GM10266 (cell line): ENCODE results near the gene STX7.

Experiments
- DNase-seq: peaks from one replicate; pipeline ENCODE4 v3.0.0; 2012; ENCODE audit errors: extremely low spot score
- TF ChIP-seq, protein P1 (sequence below): IDR thresholded peaks from 2 replicates; pipeline ENCODE4 v1.5.1; 2012; ENCODE audit warnings: mild to moderate bottlenecking, low read depth; ENCODE audit not compliant: control insufficient read depth, insufficient read depth; ENCODE audit errors: missing control alignments

STX7 gene

DNA sequence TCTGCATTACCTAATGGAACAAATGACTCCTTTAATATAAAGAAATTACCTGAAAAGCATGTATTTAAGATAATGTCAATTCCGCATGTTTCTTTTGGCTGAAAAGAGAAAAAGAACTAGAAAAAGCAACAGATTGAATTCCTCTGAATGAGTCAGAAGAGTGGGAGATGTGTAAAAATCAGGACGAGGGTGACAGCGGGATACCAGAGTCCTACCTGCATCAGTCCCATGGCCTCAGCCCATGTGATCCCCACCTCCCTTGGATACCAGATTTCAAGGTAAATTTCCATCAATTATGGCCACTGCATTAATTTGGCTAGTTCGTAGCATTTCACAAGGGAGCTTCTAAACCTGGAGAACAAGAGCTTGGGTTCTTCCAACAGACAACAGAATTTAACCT lies 101.6 kb downstream of the STX7 start:
- TF ChIP-seq, protein P1, sequence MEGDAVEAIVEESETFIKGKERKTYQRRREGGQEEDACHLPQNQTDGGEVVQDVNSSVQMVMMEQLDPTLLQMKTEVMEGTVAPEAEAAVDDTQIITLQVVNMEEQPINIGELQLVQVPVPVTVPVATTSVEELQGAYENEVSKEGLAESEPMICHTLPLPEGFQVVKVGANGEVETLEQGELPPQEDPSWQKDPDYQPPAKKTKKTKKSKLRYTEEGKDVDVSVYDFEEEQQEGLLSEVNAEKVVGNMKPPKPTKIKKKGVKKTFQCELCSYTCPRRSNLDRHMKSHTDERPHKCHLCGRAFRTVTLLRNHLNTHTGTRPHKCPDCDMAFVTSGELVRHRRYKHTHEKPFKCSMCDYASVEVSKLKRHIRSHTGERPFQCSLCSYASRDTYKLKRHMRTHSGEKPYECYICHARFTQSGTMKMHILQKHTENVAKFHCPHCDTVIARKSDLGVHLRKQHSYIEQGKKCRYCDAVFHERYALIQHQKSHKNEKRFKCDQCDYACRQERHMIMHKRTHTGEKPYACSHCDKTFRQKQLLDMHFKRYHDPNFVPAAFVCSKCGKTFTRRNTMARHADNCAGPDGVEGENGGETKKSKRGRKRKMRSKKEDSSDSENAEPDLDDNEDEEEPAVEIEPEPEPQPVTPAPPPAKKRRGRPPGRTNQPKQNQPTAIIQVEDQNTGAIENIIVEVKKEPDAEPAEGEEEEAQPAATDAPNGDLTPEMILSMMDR: no peak
- no peak for DNase-seq

- no peak for DNase-seq
- TF ChIP-seq, protein P1: no peak
Measured at GRCh38 chr6:132410830-132411229, 102.1 kb downstream of the STX7 start.

DNA sequence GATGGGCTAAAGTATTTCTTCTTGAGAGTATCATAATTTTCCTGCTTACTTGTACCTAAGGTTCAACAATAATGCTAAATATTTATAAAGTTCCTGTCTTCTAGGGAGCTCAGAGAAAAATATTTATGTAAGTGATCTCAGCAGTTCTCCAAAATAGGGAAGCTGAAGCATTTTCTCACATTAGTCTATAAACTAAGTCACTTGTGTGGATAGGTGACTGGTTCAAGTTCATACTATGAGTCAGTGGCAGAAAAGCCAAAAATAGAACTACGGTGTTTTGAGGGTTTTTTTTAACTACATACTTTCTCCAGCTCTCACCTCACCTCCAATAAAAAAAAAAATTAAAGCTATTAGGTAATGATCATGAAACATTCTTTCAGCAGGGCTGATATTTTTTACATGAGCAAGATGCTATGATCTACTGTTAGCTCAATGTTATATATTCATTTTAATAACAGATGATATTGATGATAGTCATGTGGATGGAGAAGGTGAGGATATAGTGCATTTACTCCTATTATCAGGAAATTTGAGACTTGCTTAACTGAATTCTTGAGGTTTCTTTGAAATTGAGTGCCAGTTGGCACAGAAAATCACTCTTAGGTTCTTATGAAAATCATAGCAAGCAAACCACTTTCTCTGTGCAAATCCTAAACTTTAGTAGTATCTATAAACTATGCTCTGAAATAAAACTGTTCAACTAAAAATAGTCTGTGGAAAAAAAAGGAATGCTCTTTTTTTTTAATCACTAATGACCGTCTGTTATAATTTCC lies 107.6 kb downstream of the STX7 start:
- TF ChIP-seq, protein P1: no peak
- peak; percentile 57 for DNase-seq

DNA sequence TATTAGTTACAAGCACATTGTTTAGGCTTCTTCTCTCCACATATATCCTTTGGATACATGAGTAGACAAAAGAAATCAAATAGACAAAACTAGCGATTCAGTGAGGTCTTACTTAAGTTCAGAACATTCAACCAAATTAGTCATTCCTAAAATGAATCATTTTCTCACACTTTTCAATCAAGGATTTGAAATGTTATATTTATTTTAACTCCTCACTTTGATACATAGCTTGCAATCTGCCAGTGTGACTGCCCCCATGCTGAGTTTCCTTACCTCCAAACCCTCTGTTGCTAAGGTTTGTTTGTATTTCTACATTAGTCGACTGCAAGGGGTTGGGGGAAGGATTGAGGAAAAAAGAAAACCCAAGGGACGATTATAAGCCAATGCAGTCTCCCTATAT lies 108.2 kb downstream of the STX7 start:
- TF ChIP-seq, protein P1: no peak
- DNase-seq: peak; percentile 35

GRCh38 chr6:132404330-132404729 lies 108.6 kb downstream of the STX7 start:
- no peak for DNase-seq
- TF ChIP-seq, protein P1: no peak

- TF ChIP-seq, protein P1: no peak
- DNase-seq: no peak
Measured at GRCh38 chr6:132401618-132402285, 111.2 kb downstream of the STX7 start.
